ENCODE data around the gene COL23A1. TPM values are rescaled to one million over a fixed set of nuclear protein-coding genes. Genes with fewer than 3 reads are reported as not detected.

Gene COL23A1
- total and polyA plus RNA-seq, 2 of the 8 experiments (the other 6 are each of a cell fraction or from before 2014, with no cell fraction given): 3.1 to 4.7 TPM

GRCh38 chr5:178435321-178436238 lies 154.6 kb downstream of the COL23A1 start:
- no peaks in the 10 kb centered on the region for H3K9me3 ChIP-seq (ENCODE audit: insufficient read depth in 2 of 2, low read depth in 1 of 2, low read length in 1 of 2)
- no peaks in the 10 kb centered on the region for H3K79me1 ChIP-seq (ENCODE audit: low read depth, low read length)
- H3K56ac ChIP-seq (replicated peaks; ENCODE audit: insufficient read length, low read depth, low read length): no peak overlapping the region
- no peak overlapping the region for H3K9ac ChIP-seq (replicated peaks in 1 of 4; ENCODE audit: extremely low read depth in 1 of 4, low read depth in 3 of 4, low read length in 3 of 4)
- H2BK20ac ChIP-seq (ENCODE audit: low read length): no peak overlapping the region
- CTCF ChIA-PET (ENCODE audit: partially characterized antibody): interaction anchor here (0.8 to 4.1 kb wide), 9 partner anchors 11 to 155 kb away, joined by 3 to 19 read pairs (median 3); no protein-coding TSS in a partner anchor
- no peaks in the 10 kb centered on the region for H4K20me1 ChIP-seq (replicated peaks in 1 of 2; ENCODE audit: control insufficient read depth in 1 of 2, insufficient read depth in 2 of 2, low read length in 2 of 2)
- no peak overlapping the region for H3K27ac ChIP-seq (ENCODE audit: low read depth, low read length)
- H4K91ac ChIP-seq (replicated peaks; ENCODE audit: insufficient read length, low read length): no peak overlapping the region
- H4K8ac ChIP-seq (ENCODE audit: extremely low read depth, insufficient read depth, low read length): peak overlapping the region; percentile 23
- H3K18ac ChIP-seq (ENCODE audit: extremely low read depth, low read length): no peak overlapping the region; the same call in 1 of the 2 replicates
- no peak overlapping the region for H2AK5ac ChIP-seq (ENCODE audit: low read depth, low read length)
- H3K79me2 ChIP-seq (ENCODE audit: control insufficient read depth in 1 of 2, insufficient read depth in 2 of 2, low read length in 2 of 2): no peaks in the 10 kb centered on the region
- H3K27me3 ChIP-seq (replicated peaks in 1 of 4; ENCODE audit: control insufficient read depth in 3 of 4, extremely low read depth in 1 of 4, insufficient read depth in 3 of 4, low read length in 3 of 4): no peaks in the 10 kb centered on the region
- H3K23ac ChIP-seq (ENCODE audit: insufficient read length): no peak overlapping the region
- DNase-seq (ENCODE audit: low read depth in 1 of 2, low spot score in 2 of 2) (peak in 1 of 2 experiments; percentile 37), FAIRE-seq (no peak)
- H3K4ac ChIP-seq (replicated peaks; ENCODE audit: insufficient read length, low read depth, low read length): no peak overlapping the region
- no peak overlapping the region for H3K14ac ChIP-seq (ENCODE audit: insufficient read length)
- H3K4me1 ChIP-seq (replicated peaks in 1 of 4; ENCODE audit: control insufficient read depth in 3 of 4, insufficient read depth in 4 of 4, low read length in 3 of 4): peaks cover 0 to 4% (median 0%) of the 10 kb centered on the region in 4 experiments; a peak in 1 of 7 replicates
- POLR2A ChIA-PET (ENCODE audit: partially characterized antibody): no interaction called here
- 86% methylated on average over 22 of the region's 22 CpGs; no CpG with 5 or more reads in 1 of the 2 experiments for WGBS, 2 experiments (ENCODE audit: extremely low coverage in 1 of 2, insufficient coverage in 1 of 2, insufficient read length in 1 of 2, insufficient replicate concordance in 2 of 2, low coverage in 1 of 2, low lambda C conversion rate in 2 of 2, missing lambda C conversion rate in 1 of 2)
- no peak overlapping the region for H2BK120ac ChIP-seq (replicated peaks; ENCODE audit: low read depth, low read length)
- H2BK12ac ChIP-seq (ENCODE audit: low read depth, low read length): no peak overlapping the region
- no peaks in the 10 kb centered on the region for H3K36me3 ChIP-seq (ENCODE audit: control insufficient read depth in 2 of 4, insufficient read depth in 4 of 4, low read length in 3 of 4)
- no peak overlapping the region for H2BK15ac ChIP-seq (ENCODE audit: low read length)
- H2BK5ac ChIP-seq (ENCODE audit: low read depth, low read length): no peak overlapping the region
- H2AFZ ChIP-seq (ENCODE audit: low read length): no peak overlapping the region
- H3K4me3 ChIP-seq (ENCODE audit: extremely low read depth in 1 of 4, insufficient read depth in 2 of 4, low read depth in 3 of 4, low read length in 4 of 4): no peak overlapping the region
- H4K5ac ChIP-seq (ENCODE audit: insufficient read length, low read depth, low read length): no peak overlapping the region
- no peaks in the 10 kb centered on the region for H3K23me2 ChIP-seq (ENCODE audit: low read depth, low read length)
- H3K4me2 ChIP-seq (ENCODE audit: insufficient read depth in 1 of 2, low read depth in 2 of 2, low read length in 2 of 2): no peak overlapping the region
- TF ChIP-seq CTBP2 (IDR thresholded peaks at IDR 0.05; ENCODE audit: borderline replicate concordance, insufficient read depth, insufficient read length, low read length) (no peak), ATF2 (IDR thresholded peaks at IDR 0.05; ENCODE audit: low read length) (no peak), SUZ12 (IDR thresholded peaks at IDR 0.05; ENCODE audit: low read length) (no peak), BACH1 (IDR thresholded peaks at IDR 0.05; ENCODE audit: low read length) (no peak), SRF (IDR thresholded peaks at IDR 0.05; ENCODE audit: low read depth, low read length) (no peak), SIRT6 (IDR thresholded peaks at IDR 0.05; ENCODE audit: low read length) (no peak), GABPA (IDR thresholded peaks at IDR 0.05; ENCODE audit: borderline replicate concordance, insufficient read depth, low read length) (no peak), TEAD4 (IDR thresholded peaks at IDR 0.05; ENCODE audit: low read depth, low read length) (no peak)

Measured in H1 (cell line).